Measurements from ENCODE around the gene RPL12. TPM values are rescaled to one million over a fixed set of nuclear protein-coding genes. Genes with fewer than 3 reads are reported as not detected.

Gene RPL12
- total RNA-seq, 2 donors from 2014 or later, result 806 to 1,256 TPM

- peaks cover 8 to 22% of the 10 kb centered on the region in 2 donors for H3K4me1 ChIP-seq (ENCODE audit: control insufficient read depth in 1 of 2, low read depth in 2 of 2)
- no peak for TF ChIP-seq CTCF (IDR thresholded peaks at IDR 0.05)
- DNase-seq (ENCODE audit: low spot score), result no peak
- H3K4me3 ChIP-seq, result no peak overlapping the region
- H3K9me3 ChIP-seq, result peaks cover 3% of the 10 kb centered on the region
- no peaks in the 10 kb centered on the region for H3K27me3 ChIP-seq (replicated peaks; ENCODE audit: insufficient read depth)
- H3K36me3 ChIP-seq, result peaks cover 44% of the 10 kb centered on the region
- no peak for ATAC-seq (ENCODE audit: insufficient number of reproducible peaks, low FRiP score, low read depth)
- no peak overlapping the region for H3K27ac ChIP-seq
Observed at GRCh38 chr9:127446713-127447415, 4.3 kb downstream of the RPL12 start.

GRCh38 chr9:127445851-127446712 lies 5.1 kb downstream of the RPL12 start:
- ATAC-seq (ENCODE audit: insufficient number of reproducible peaks, low FRiP score, low read depth) (no peak), DNase-seq (ENCODE audit: low spot score) (no peak)
- H3K36me3 ChIP-seq, result peaks cover 49% of the 10 kb centered on the region

GRCh38 chr9:127444921-127445850 lies 6.0 kb downstream of the RPL12 start:
- Histone ChIP-seq H3K4me1 (ENCODE audit: control insufficient read depth in 1 of 2, low read depth in 2 of 2) (peaks cover 8 to 18% of the 10 kb centered on the region in 2 donors), H3K27ac (no peak overlapping the region), H3K36me3 (peaks cover 51% of the 10 kb centered on the region), H3K27me3 (replicated peaks; ENCODE audit: insufficient read depth) (no peaks in the 10 kb centered on the region), H3K9me3 (peaks cover 3% of the 10 kb centered on the region), H3K4me3 (no peak overlapping the region)
- ATAC-seq (ENCODE audit: insufficient number of reproducible peaks, low FRiP score, low read depth), result no peak
- TF ChIP-seq CTCF (IDR thresholded peaks at IDR 0.05), result no peak
- DNase-seq (ENCODE audit: low spot score), result no peak

More at GRCh38 chr9:127445851-127446712, 5.1 kb downstream of the RPL12 start:
- no peak for TF ChIP-seq CTCF (IDR thresholded peaks at IDR 0.05)
- Histone ChIP-seq H3K4me3 (no peak overlapping the region), H3K27ac (no peak overlapping the region), H3K9me3 (peaks cover 3% of the 10 kb centered on the region), H3K27me3 (replicated peaks; ENCODE audit: insufficient read depth) (no peaks in the 10 kb centered on the region), H3K4me1 (ENCODE audit: control insufficient read depth in 1 of 2, low read depth in 2 of 2) (peaks cover 8 to 22% of the 10 kb centered on the region in 2 donors)

- Histone ChIP-seq H3K36me3 (peaks cover 51% of the 10 kb centered on the region), H3K9me3 (peaks cover 3% of the 10 kb centered on the region), H3K27me3 (replicated peaks; ENCODE audit: insufficient read depth) (no peaks in the 10 kb centered on the region), H3K4me3 (no peak overlapping the region), H3K27ac (peak overlapping the region in 1 of 2 donors; percentile 44), H3K4me1 (ENCODE audit: control insufficient read depth in 1 of 2, low read depth in 2 of 2) (peaks cover 2 to 11% of the 10 kb centered on the region in 2 donors)
- ATAC-seq (ENCODE audit: insufficient number of reproducible peaks, low FRiP score, low read depth) (no peak), DNase-seq (ENCODE audit: low spot score) (no peak)
- no peak for TF ChIP-seq CTCF (IDR thresholded peaks at IDR 0.05)
Observed at GRCh38 chr9:127444283-127444920, 6.8 kb downstream of the RPL12 start.
